Frontal cortex (tissue), 4 donors: ENCODE data around the gene GOLGA8S. TPM values are rescaled to one million over a fixed set of nuclear protein-coding genes. Genes with fewer than 3 reads are reported as not detected.
"Not testable (repeated sequence)": the region's sequence is repeated elsewhere in the genome, so short reads cannot be mapped to it uniquely, and the experiment has no call there.

Source experiments
- DNase-seq, 2 donors: peaks; one replicate each; pipeline ENCODE4 v3.0.0; 2012; ENCODE audit warnings: low spot score in 2 of 2
- FAIRE-seq: peaks from 2 replicates; lab custom pipeline; 2012; peaks lifted over from hg19 to GRCh38; lab: Jason Lieb, UNC
- total RNA-seq: library from RNA; depleted of rRNA; stranded (reverse); fragments of >200 nt; gene quantifications from one replicate; pipeline ENCODE4 v1.2.3, GENCODE V29; 2014
- donor health status: control.
- donor health status: control.
- donor health status: control.

GOLGA8S gene, protein sequence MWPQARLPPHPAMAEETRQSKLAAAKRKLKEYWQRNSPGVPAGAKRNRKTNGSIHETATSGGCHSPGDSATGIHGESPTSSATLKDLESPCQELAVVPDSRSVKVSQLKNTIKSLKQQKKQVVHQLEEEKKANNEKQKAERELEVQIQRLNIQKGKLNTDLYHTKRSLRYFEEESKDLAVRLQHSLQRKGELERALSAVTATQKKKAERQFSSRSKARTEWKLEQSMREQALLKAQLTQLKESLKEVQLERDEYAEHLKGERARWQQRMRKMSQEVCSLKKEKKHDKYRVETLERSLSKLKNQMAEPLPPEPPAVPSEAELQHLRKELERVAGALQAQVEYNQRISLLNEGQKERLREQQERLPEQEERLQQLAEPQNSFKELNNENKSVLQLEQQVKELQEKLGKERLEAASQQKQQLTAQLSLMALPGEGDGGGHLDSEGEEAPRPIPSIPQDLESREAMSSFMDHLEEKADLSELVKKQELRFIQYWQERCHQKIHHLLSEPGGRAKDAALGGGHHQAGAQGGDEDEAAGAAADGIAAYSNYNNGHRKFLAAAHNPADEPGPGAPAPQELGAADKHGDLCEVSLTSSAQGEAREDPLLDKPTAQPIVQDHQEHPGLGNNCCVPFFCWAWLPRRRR
- not detected for total RNA-seq

DNA sequence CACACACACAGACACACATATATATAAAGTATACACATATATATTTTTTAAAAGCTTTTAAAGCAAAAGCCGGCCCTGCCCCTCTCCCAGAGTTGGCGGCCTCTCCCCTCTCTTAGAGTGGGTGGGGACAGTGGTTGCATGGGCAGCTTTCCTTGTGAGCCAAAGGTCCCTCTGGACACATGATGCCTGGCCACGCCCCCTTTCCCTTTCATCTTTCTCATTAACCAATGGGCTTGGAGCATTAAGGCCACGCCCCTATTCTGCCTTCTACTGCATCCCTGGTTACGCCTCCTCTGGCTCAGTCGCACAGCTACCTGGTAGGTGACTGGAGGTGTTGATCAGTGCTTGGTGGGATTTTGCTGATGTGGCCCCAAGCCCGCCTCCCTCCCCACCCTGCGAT, at the start of gene GOLGA8S:
TSS of gene GOLGA8S (plus strand) at position 301 of the 400 bp plus-strand sequence. CDS start at position 363, 62 bp downstream.
- DNase-seq, FAIRE-seq: not testable (repeated sequence)

DNA sequence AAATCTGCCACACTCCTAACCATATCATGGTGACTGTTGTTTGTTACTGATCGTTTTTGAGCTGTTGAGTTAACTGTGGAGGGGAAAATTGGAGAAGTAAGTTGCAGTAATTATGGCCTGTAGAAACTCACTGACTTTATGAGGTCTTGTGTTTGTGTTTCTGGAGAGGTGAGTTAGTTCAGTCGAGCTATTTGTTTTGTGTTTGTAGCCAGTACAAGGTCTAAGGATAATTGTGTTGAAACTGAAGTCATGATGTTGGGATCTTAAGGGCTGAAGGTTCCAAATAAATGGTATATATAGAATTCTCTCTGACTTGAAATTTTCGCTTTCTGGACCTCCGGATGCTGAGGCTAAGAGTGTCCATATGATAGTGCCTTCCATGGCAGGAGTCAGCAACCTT, 49.7 kb upstream of the GOLGA8S start:
- FAIRE-seq, DNase-seq: not testable (repeated sequence)

DNA sequence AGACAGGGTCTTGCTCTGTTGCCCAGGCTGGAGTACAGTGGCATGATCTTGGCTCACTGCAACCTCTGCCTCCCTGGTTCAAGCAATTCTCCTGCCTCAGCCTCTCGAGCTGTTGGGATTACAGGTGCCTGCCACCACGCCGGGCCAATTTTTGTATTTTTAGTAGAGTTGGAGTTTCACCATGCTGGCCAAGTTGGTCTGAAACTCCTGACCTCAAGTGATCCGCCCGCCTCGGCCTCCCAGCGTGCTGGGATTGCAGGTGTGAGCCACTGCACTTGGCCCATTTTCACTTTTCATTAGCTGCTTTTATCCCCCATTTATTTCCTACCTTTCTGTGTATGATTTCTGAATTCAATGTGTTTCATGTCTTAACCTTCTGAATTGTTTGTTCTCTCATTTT, 48.6 kb upstream of the GOLGA8S start:
- not testable (repeated sequence) for FAIRE-seq, DNase-seq

DNA sequence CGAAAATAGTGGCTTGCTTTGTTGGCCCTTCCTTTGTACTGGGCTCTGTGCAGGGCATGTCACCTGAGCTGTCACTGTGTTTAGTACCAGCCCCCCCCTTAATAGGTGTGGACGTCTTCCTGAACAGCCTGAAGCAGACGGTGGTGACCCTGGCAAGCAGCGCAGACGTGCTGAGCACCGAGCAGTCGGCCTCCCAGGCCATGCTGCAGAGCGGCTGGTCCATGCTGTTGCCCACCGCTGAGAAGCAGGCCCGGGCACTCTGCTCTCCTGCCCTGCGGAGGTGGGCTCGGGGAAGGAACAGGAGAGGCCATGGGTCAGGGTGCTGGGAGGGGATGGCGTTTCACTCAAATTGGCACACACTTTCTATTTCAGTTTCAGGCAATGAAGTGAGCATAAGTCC, 43.3 kb upstream of the GOLGA8S start:
- not testable (repeated sequence) for DNase-seq, FAIRE-seq

DNA sequence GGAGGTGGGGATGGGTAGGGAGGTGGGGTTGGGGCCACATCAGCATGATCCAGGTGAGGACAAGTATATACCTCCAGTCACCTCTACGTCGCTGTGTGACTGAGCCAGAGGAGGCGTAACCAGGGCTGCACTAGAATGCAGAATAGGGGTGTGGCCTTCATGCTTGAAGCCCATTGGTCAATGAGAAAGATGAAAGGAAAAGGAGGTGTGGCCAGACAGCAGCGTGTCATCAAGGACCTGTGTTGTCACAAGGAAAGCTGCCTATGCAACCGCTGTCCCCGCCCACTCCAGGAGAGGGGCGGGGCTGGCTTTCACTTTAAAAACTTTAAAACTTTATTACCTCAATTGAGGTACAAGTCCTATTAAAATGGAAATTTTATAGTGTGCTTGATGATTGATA, 20.5 kb upstream of the GOLGA8S start, which contains the start of gene GOLGA6L26:
TSS of gene GOLGA6L26 (minus strand) at position 101 of the 400 bp plus-strand sequence. CDS start at position 40, 61 bp downstream.
- DNase-seq, FAIRE-seq: not testable (repeated sequence)

DNA sequence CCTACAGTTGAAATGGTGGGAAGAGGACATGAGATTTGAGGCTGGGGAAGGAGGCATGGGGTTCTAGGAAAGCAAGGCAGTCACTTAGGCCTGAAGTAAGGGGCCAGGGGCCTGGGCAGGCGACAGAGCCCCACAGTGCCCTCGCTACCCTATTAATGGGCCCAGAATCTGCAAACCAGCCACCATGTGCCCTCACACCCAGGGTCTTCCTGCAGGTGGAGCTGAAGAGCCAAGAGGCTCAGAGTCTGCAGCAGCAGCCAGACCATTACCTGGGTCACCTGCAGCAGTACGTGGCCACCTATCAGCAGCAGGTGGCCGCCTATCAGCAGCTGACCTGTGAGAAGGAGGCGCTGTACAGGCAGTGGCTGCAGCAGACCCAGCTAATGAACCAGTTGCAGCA, 8.1 kb downstream of the GOLGA8S start:
- not testable (repeated sequence) for DNase-seq, FAIRE-seq

DNA sequence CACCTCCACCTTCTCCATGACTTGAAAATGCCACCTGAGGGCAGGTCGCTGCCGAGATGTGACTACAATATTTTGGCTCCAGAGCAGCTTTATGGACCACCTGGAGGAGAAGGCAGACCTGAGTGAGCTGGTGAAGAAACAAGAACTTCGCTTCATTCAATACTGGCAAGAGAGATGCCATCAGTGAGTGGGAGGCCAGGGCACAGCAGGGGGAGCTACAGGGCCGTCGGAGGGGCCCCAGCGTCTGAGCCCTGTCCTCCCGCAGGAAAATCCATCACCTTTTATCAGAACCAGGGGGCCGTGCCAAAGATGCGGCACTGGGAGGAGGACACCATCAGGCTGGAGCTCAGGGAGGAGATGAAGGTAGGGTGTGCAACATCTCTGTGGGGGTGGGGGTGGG, 9.7 kb downstream of the GOLGA8S start:
- FAIRE-seq, DNase-seq: not testable (repeated sequence)

DNA sequence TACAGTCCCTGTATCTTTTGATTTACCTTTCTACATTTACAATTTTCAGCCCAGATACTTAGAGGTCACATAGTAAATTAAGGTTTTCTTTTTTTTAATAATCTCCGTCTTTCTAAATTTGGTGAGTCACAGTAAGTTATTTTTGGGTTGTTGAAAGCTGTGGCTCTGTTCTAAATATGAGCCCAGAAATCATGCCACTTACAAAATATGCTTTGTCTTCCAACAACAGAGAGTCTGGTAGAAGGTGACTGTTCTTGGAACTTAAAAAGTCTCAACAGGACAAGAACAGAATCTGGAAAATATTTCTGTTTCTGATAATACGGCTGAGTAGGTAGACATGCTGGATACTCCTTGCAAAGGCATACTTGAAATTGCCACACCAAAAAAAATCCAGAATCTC, 16.0 kb downstream of the GOLGA8S start:
- DNase-seq (no peak), FAIRE-seq (no peak)

DNA sequence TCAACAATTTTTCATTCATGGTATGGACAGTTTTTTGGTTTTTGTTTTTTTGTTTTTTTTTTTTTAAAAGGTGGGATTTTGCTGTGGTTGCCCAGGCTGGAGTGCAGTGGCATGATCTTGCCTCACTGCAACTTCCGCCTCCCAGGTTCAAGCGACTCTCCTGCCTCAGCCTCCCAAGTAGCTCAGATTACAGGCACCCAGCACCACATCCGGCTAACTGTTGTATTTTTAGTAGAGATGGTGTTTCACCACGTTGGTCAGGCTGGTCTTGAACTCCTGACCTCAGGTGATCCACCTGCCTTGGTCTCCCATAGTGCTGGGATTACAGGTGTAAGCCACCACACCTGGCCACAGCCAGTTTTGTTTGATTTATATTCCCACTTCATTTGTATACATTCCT, 16.6 kb downstream of the GOLGA8S start:
- FAIRE-seq, DNase-seq: not testable (repeated sequence)

DNA sequence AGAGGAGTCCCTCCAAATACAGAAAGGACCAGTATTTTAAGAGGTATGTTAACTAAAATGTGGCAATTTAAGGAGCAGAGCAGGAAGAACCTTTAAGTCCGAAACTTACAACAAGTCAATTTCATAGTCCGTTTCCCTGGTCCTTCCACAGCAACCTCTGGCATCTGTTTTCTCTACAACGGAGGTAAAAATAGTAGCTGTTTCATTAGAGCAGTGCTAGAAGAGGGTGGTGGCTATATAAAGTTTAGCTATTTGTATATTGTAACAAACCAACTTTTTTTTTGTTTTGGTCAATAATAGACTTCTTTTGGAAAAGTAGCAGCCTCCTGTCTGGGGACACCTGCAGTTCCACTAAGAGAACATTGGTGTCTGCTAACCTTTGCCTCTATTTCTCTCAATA, 17.3 kb downstream of the GOLGA8S start:
- not testable (repeated sequence) for DNase-seq, FAIRE-seq

DNA sequence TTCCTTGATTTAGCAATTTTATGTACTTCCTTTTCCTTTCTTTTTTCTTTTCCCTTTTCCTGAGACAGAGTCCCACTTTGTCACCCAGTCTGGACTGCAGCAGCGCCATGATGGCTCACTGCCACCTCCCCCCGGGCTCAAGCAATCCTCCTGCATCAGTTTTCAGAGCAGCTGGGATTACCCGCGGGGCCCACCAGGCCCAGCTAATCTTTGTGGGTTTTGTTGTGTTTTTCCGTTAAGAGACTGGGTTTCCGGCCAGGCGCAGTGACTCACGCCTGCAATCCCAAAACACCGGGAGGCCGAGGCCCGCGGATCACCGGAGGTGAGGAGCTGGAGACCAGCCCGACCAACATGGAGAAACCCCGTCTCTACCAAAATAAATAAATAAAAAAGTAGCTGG, 17.7 kb downstream of the GOLGA8S start:
- DNase-seq (no peak), FAIRE-seq (no peak)

DNA sequence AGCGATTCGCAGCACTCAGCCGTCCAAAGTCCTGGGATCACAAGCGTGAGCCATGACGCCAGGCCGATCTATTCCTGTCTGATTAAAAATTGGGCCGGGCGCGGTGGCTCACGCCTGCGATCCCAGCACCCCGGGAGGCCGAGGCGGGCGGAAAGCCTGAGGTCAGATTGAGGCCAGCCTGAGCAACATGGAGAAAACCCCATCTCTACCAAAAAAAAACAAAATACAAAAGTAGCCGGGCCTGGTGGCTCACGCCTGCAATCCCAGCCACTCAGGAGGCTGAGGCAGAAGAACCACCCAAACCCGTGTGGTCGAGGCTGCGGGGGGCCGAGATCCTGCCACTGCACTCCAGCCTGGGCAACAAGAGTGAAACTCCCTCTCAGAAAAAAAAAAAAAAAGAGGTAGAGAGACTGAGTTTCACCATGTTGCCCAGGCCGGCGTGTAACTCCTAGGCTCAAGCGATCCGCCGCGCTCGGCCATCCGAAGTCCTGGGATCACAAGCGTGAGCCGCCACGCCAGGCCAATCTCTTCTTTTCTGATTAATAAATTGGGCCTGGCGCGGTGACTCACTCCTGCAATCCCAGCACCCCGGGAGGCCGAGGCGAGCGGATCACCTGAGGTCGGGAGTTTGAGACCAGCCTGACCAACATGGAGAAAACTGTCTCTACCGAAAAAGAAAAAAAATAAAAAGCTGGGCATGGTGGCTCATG, 18.5 kb downstream of the GOLGA8S start:
- FAIRE-seq: not testable (repeated sequence)

DNA sequence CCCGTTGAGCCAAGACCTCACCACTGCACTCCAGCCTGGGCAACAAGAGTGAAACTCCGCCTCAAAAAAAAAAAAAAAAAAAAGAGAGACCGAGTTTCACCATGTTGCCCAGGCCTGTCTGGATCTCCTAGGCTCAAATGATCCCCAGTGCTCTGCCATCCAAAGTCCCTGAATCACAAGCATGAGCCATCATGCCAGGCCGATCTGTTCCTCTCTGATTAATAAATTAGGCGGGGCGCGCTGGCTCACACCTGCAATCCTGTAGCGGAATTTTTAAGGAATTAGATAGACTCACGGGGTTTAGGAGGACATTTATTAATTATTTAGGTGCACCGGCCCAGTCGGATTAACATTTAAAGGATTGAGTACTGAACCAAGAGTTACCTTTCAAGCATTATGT, 19.7 kb downstream of the GOLGA8S start:
- FAIRE-seq, DNase-seq: not testable (repeated sequence)

More for the DNA sequence above, 18.5 kb downstream of the GOLGA8S start:
- not testable (repeated sequence) for DNase-seq

DNA sequence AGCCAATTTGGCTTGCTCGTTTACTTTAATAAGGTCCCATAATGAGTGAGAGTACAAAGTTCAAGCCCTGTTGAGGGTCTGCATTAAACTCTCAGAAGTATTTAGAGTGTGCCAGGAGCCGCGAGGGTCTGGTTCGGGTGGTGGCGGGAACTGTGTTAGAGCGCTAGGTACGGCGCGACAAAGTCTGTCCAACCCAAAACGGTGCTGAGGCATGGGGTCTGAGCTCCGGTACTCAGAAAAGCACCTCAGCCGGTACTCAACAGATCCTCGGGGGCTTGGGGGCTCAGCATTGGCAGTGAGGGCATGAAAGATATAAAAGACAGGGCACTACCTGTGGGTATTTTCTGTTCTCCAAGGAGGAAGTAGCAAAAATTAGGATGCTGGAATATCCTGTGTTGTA, 24.4 kb downstream of the GOLGA8S start:
- not testable (repeated sequence) for FAIRE-seq, DNase-seq

DNA sequence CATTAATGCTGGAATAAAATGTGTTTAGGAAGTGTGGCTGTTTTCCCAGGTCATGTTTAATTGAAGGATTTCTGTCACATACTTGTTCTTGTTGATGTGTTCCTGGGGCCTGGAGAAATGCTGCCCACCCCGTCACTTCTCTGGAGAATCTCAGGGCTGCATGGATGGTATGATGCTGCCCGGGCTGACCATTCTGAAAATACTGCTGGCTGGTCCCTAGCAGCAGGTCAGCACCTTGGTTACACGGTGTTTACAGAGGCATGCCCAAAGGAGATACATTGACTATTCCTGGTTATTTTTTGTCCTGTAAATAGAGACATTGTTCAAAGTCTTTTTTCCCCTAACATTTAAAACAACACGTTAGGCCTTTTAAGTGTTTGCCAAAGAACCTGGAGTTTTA, 26.2 kb downstream of the GOLGA8S start:
- DNase-seq, FAIRE-seq: not testable (repeated sequence)

DNA sequence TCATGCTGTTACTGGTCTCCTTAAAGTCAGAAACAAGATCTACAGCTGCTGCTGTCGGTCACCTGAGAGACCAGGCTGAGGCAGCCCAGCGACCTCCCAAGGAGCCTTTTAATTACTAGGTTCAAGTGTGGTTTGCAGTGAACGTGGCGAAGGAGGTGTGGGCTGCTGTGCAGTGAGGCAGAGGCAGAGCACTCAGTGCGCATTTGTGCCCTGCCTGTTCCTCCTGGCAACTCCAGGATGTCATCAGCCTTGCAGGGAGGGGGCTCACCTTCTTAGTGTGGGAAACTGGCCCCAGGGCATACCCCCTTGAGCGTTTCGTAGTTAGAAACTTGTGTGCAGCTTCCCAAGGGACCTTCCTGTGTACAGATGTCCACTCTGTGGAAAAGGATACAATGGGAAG, 26.6 kb downstream of the GOLGA8S start:
- not testable (repeated sequence) for DNase-seq, FAIRE-seq

DNA sequence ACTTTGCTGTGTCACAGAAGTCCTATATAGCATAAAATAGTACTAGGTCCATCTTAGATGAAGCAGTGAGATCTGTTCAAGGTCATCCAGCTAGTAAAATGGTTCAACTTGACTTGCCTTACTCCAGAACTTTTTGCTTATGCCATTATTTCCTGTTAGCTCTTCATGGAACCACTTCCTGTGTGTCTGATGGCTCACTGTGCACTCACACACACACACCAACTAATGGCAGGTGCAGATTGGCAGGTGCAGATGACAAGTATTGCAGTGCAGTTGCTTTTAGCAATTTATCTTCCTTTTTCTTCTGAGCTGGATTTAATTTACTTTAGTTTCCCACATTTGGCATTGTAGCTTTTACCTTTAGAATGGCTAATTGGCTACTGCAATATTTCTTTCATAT, 29.8 kb downstream of the GOLGA8S start:
- DNase-seq (no peak), FAIRE-seq (no peak)

DNA sequence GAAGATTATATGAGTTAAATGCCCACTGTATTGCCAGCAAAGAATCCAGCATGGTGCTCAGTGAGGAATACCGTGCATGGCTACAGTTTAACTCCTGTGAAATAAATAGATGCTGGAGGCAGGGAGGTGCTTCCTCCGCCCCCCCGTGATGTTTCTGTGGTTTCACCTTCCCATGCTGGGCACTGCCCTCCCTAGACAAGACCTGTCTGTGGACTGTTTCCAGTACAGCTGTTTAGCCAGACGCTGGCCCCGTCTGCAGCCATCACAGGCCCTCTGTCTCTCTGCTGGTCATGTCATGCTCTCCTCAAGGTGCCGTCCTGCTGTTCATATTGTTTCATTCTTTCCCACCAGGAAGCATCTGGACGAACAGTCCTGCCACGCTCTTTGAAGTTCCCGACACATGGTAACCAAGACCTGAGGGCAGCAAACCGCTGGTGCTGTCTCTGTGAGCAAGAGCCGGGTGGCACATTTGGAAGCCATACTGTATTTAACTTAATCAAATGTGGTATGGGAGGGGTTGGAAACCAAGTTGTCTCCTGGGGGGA, 31.4 kb downstream of the GOLGA8S start:
- no peak for DNase-seq
- no peak for FAIRE-seq

DNA sequence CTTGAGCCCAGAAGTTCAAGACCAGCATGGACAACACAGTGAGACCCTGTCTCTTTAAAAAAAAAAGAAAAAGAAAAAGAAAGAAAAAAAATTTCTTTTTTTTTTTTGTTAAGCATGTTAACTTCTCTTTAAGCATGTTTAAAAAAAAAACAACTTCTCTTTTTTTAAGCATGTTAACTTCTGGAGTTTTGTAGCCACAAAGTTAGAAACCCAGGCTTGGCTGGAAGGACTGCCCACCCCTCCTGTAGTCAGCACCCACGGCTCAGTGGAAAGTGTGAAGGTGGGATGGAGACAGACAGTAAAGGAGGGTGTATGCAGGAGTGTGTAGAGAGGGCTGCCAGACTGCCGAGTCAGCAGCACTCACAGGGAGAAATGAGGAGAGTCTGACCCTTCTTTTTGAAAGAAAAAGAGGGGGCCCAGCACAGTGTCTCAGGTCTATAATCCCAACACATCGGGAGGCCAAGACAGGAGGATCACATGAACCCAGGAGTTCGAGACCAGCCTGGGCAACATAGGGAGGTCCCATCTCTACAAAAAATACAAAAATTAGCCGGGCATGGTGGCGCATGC, 33.2 kb downstream of the GOLGA8S start:
- no peak for FAIRE-seq
- DNase-seq: no peak
